H1 (cell line): Measurements from ENCODE around the gene CIRBP. TPM values are rescaled to one million over a fixed set of nuclear protein-coding genes. Genes with fewer than 3 reads are reported as not detected.

ENCODE experiments used
- BACH1 ChIP-seq: IDR thresholded peaks from 2 replicates; pipeline ENCODE4 v1.6.1; 2012; ENCODE audit warnings: low read length, improper control_type of control experiment
- BRCA1 ChIP-seq: IDR thresholded peaks from 2 replicates; pipeline ENCODE4 v1.6.1; 2012; ENCODE audit warnings: low read depth, low read length, improper control_type of control experiment
- CBX5 ChIP-seq: fragments of 300-800, 300-1000 bp; sonication (generic); IDR thresholded peaks from 2 replicates; pipeline ENCODE4 v1.7.1; 2016; ENCODE audit warnings: antibody characterized with exemption, low read length, low read depth
- CHD7 ChIP-seq: fragments of 300-600 bp; sonication (generic); IDR thresholded peaks from 2 replicates; pipeline ENCODE4 v1.7.1; 2012; ENCODE audit warnings: low read length, moderate library complexity, mild to moderate bottlenecking, inconsistent platforms; ENCODE audit not compliant: insufficient replicate concordance
- CREB1 ChIP-seq: IDR thresholded peaks from 2 replicates; pipeline ENCODE4 v1.6.1; 2012; ENCODE audit warnings: inconsistent platforms
- GTF2F1 ChIP-seq: IDR thresholded peaks from 2 replicates; pipeline ENCODE4 v1.6.1; 2012; ENCODE audit warnings: low read depth, low read length, improper control_type of control experiment, borderline replicate concordance
- KDM5A ChIP-seq: fragments of 200-600 bp; IDR thresholded peaks from 2 replicates; pipeline ENCODE4 v1.7.1; 2012; ENCODE audit warnings: mild to moderate bottlenecking, low read length, inconsistent platforms, mixed read lengths
- NRF1 ChIP-seq: IDR thresholded peaks from 2 replicates; pipeline ENCODE4 v1.6.1; 2011; ENCODE audit warnings: mild to moderate bottlenecking, low read depth, low read length, improper control_type of control experiment
- POLR2A ChIP-seq, 2 experiments: IDR thresholded peaks; 1 replicate in 1 of 2; 2 replicates in 1 of 2; pipeline ENCODE4 v1.6.1; 2011; ENCODE audit warnings: low read depth in 2 of 2, low read length in 2 of 2, mild to moderate bottlenecking in 2 of 2; ENCODE audit errors: control extremely low read depth in 1 of 2
- SIRT6 ChIP-seq: IDR thresholded peaks from one replicate; pipeline ENCODE4 v1.7.1; 2012; ENCODE audit warnings: low read length, inconsistent platforms
- polyA plus RNA-seq, 7 experiments: library from polyadenylated mRNA; depleted of rRNA in 3 of 7; stranded (reverse) in 5 of 7; unstranded in 2 of 7; fragments of >200 nt in 5 of 7; fragments of 200-250 nt in 2 of 7; gene quantifications; 1 replicate in 5 of 7; 2 replicates in 1 of 7; 4 replicates in 1 of 7; pipeline versions ENCODE4 v1.2.1 to v1.2.3, GENCODE V29; 2011 to 2013; ENCODE audit warnings: missing spikeins in 2 of 7, mixed read lengths in 2 of 7
- total RNA-seq: library from RNA; stranded (reverse); fragmentation: NEBNext Ultra II Directional; extraction: Animal tissue kit (Norgen Biotek cat#: 25700); gene quantifications from 2 replicates; pipeline ENCODE4 v1.2.1, GENCODE V29; 2021
- TF ChIP-seq, protein P1 (sequence below): IDR thresholded peaks from 2 replicates; pipeline ENCODE4 v1.6.1; 2011; ENCODE audit warnings: low read length, improper control_type of control experiment

CIRBP gene
- total and polyA plus RNA-seq, 2 of the 8 experiments (the other 6 are each of a cell fraction or from before 2014, with no cell fraction given) = 175 to 199 TPM

DNA sequence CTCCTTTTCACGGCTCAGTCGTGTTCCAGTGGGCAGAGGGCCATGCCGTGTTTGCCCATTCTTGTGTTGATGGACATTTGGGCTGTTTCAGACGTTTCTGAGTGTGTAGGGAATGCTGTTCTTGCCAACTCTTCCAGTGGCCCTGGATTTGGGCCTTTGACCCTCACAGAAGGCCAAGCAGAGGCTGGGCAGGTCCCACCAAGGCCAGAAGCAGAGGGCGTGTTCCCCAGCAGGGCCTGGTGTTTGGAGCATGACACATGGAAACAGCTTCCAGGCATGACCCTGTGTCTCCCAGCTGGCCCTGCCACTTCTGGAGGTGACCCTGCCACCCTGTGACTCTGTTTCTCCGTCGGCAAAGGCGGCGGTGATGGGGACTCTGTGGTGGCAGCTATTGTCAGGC lies 52.4 kb downstream of the CIRBP start (continued):
- TF ChIP-seq CHD7 (no peak), KDM5A (no peak), GTF2F1 (no peak), SIRT6 (no peak), BRCA1 (no peak), CBX5 (no peak), BACH1 (no peak), CREB1 (no peak), POLR2A (IDR thresholded peaks at IDR 0.05; ENCODE audit: control extremely low read depth in 1 of 2, low read depth in 2 of 2, low read length in 2 of 2) (no peak), NRF1 (no peak)
- TF ChIP-seq, protein P1, sequence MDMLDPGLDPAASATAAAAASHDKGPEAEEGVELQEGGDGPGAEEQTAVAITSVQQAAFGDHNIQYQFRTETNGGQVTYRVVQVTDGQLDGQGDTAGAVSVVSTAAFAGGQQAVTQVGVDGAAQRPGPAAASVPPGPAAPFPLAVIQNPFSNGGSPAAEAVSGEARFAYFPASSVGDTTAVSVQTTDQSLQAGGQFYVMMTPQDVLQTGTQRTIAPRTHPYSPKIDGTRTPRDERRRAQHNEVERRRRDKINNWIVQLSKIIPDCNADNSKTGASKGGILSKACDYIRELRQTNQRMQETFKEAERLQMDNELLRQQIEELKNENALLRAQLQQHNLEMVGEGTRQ = no peak
